H1 (cell line): ENCODE results near the gene RFX3. TPM values are rescaled to one million over a fixed set of nuclear protein-coding genes. Genes with fewer than 3 reads are reported as not detected.

Experiments
- CHD7 ChIP-seq: fragments of 300-600 bp; sonication (generic); IDR thresholded peaks from 2 replicates; pipeline ENCODE4 v1.7.1; 2012; ENCODE audit warnings: low read length, moderate library complexity, mild to moderate bottlenecking, inconsistent platforms; ENCODE audit not compliant: insufficient replicate concordance
- RAD21 ChIP-seq, 2 experiments: IDR thresholded peaks in 1 of 2; conservative IDR thresholded peaks in 1 of 2; 2 replicates each; pipeline ENCODE4 v1.6.1; 2011; ENCODE audit warnings: low read depth in 2 of 2, low read length in 2 of 2, improper control_type of control experiment in 1 of 2, inconsistent platforms in 1 of 2, mild to moderate bottlenecking in 1 of 2, moderate library complexity in 1 of 2
- ZNF274 ChIP-seq: IDR thresholded peaks from 2 replicates; pipeline ENCODE4 v1.7.0; 2012; ENCODE audit warnings: low read length, borderline replicate concordance; ENCODE audit errors: extremely low read depth
- polyA plus RNA-seq, 7 experiments: library from polyadenylated mRNA; depleted of rRNA in 3 of 7; stranded (reverse) in 5 of 7; unstranded in 2 of 7; fragments of >200 nt in 5 of 7; fragments of 200-250 nt in 2 of 7; gene quantifications; 1 replicate in 5 of 7; 2 replicates in 1 of 7; 4 replicates in 1 of 7; pipeline versions ENCODE4 v1.2.1 to v1.2.3, GENCODE V29; 2011 to 2013; ENCODE audit warnings: missing spikeins in 2 of 7, mixed read lengths in 2 of 7
- total RNA-seq: library from RNA; stranded (reverse); fragmentation: NEBNext Ultra II Directional; extraction: Animal tissue kit (Norgen Biotek cat#: 25700); gene quantifications from 2 replicates; pipeline ENCODE4 v1.2.1, GENCODE V29; 2021

Gene RFX3
- total and polyA plus RNA-seq, 2 of the 8 experiments (the other 6 are each of a cell fraction or from before 2014, with no cell fraction given): 4.9 to 22.6 TPM

- TF ChIP-seq CHD7: no peak
- TF ChIP-seq ZNF274: no peak
- no peak for TF ChIP-seq RAD21 (IDR thresholded peaks at IDR 0.05 in 1 of 2, conservative IDR thresholded peaks at IDR 0.05 in 1 of 2; ENCODE audit: low read depth in 2 of 2, low read length in 2 of 2)
Measured at GRCh38 chr9:3471883-3472282, 53.9 kb downstream of the RFX3 start (continued).
